Liver (tissue), 3 donors: Measurements from ENCODE around the gene PPP4R3A.

Experiments used
- ATF3 ChIP-seq: IDR thresholded peaks from 2 replicates; pipeline ENCODE4 v1.6.1; 2016; ENCODE audit warnings: antibody characterized with exemption
- JUND ChIP-seq, 2 donors: IDR thresholded peaks; 2 replicates each; pipeline ENCODE4 v1.6.1; 2016; ENCODE audit warnings: antibody characterized with exemption in 2 of 2
- MAX ChIP-seq: IDR thresholded peaks from 2 replicates; pipeline ENCODE4 v1.6.1; 2016; ENCODE audit warnings: antibody characterized with exemption
- NR2F2 ChIP-seq: IDR thresholded peaks from 2 replicates; pipeline ENCODE4 v1.6.1; 2016; ENCODE audit warnings: antibody characterized with exemption
- REST ChIP-seq: IDR thresholded peaks from 2 replicates; pipeline ENCODE4 v1.6.1; 2016; ENCODE audit warnings: antibody characterized with exemption, mild to moderate bottlenecking
- SP1 ChIP-seq: IDR thresholded peaks from 2 replicates; pipeline ENCODE4 v1.6.1; 2018; ENCODE audit warnings: antibody characterized with exemption, mild to moderate bottlenecking
- TAF1 ChIP-seq: conservative IDR thresholded peaks from 2 replicates; pipeline ENCODE4 v1.6.1; 2016; ENCODE audit warnings: antibody characterized with exemption, mild to moderate bottlenecking
- YY1 ChIP-seq: IDR thresholded peaks from 2 replicates; pipeline ENCODE4 v1.6.1; 2016; ENCODE audit warnings: antibody characterized with exemption, mild to moderate bottlenecking
- TF ChIP-seq, protein P1 (sequence below): fragments of 150-350 bp; IDR thresholded peaks from 2 replicates; pipeline ENCODE4 v1.5.1; 2017; ENCODE audit warnings: improper control_type of control experiment, low read depth, low read length; ENCODE audit not compliant: missing input control
- donor health status: healthy.
- donor health status: healthy.

GRCh38 chr14:91536327-91536726 lies 26.2 kb upstream of the PPP4R3A start:
- TF ChIP-seq YY1 = no peak
- TF ChIP-seq, protein P1, sequence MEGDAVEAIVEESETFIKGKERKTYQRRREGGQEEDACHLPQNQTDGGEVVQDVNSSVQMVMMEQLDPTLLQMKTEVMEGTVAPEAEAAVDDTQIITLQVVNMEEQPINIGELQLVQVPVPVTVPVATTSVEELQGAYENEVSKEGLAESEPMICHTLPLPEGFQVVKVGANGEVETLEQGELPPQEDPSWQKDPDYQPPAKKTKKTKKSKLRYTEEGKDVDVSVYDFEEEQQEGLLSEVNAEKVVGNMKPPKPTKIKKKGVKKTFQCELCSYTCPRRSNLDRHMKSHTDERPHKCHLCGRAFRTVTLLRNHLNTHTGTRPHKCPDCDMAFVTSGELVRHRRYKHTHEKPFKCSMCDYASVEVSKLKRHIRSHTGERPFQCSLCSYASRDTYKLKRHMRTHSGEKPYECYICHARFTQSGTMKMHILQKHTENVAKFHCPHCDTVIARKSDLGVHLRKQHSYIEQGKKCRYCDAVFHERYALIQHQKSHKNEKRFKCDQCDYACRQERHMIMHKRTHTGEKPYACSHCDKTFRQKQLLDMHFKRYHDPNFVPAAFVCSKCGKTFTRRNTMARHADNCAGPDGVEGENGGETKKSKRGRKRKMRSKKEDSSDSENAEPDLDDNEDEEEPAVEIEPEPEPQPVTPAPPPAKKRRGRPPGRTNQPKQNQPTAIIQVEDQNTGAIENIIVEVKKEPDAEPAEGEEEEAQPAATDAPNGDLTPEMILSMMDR = no peak
- no peak for TF ChIP-seq ATF3
- TF ChIP-seq REST = no peak
- TF ChIP-seq TAF1 = no peak
- no peak for TF ChIP-seq SP1
- no peak for TF ChIP-seq MAX
- no peak for TF ChIP-seq JUND (IDR thresholded peaks at IDR 0.05)
- TF ChIP-seq NR2F2 = no peak
